Measurements from ENCODE around the gene RPS17. TPM values are rescaled to one million over a fixed set of nuclear protein-coding genes. Genes with fewer than 3 reads are reported as not detected.

Gene RPS17
- total and polyA plus RNA-seq, 2 donors (not counting 1 experiment from before 2014, with no cell fraction given): 2,297 to 5,877 TPM

GRCh38 chr15:82567661-82568060 lies 27.4 kb upstream of the RPS17 start:
- Mint-ChIP-seq H3K9me3 (ENCODE audit: insufficient read depth) (no peaks in the 10 kb centered on the region), H3K4me3 (no peak overlapping the region), H3K27ac (no peak overlapping the region), H3K4me1 (no peaks in the 10 kb centered on the region), H3K27me3 (peaks cover 40% of the 10 kb centered on the region)
- H2AFZ ChIP-seq (ENCODE audit: insufficient read depth, low read depth, low read length, poor library complexity, severe bottlenecking): no peak overlapping the region
- no peak overlapping the region for H3K27ac ChIP-seq (ENCODE audit: low read length in 2 of 2)
- ATAC-seq (ENCODE audit: low read depth): no peak
- no peak overlapping the region for H3K4me2 ChIP-seq (replicated peaks; ENCODE audit: low read depth, low read length, poor library complexity, severe bottlenecking)
- no peaks in the 10 kb centered on the region for H3K79me2 ChIP-seq (ENCODE audit: control insufficient read depth, insufficient read depth, low read length)
- H3K9me3 ChIP-seq (ENCODE audit: control extremely low read depth in 1 of 3, control insufficient read depth in 2 of 3, insufficient read depth in 1 of 3, low read length in 2 of 3): no peaks in the 10 kb centered on the region
- H3K4me3 ChIP-seq (ENCODE audit: control extremely low read depth in 1 of 5, extremely low read depth in 1 of 5, insufficient read depth in 1 of 5, low read depth in 2 of 5, low read length in 4 of 5): no peak overlapping the region
- H3K9ac ChIP-seq (ENCODE audit: low read length): no peak overlapping the region
- ChIA-PET POLR2A (no interaction called here), CTCF (no interaction called here)
- WGBS (ENCODE audit: insufficient coverage): 100% methylated on average over 1 of the region's 2 CpGs
- intact Hi-C loops (cut with micrococcal nuclease): no loop called here
- no peaks in the 10 kb centered on the region for H3K36me3 ChIP-seq (replicated peaks in 1 of 2; ENCODE audit: control extremely low read depth in 1 of 2, control insufficient read depth in 1 of 2, extremely low read depth in 1 of 2, insufficient read depth in 2 of 2, low read length in 1 of 2)
- H3K27me3 ChIP-seq (replicated peaks in 1 of 4; ENCODE audit: control extremely low read depth in 1 of 4, control insufficient read depth in 3 of 4, insufficient read depth in 4 of 4, low read length in 3 of 4): peaks cover 0 to 13% (median 6%) of the 10 kb centered on the region in 4 experiments
- H4K20me1 ChIP-seq (ENCODE audit: control insufficient read depth, insufficient read depth, low read length, poor library complexity, severe bottlenecking): no peaks in the 10 kb centered on the region
- no peak for TF ChIP-seq CTCF (IDR thresholded peaks at IDR 0.05)
- no peak for TF ChIP-seq EZH2 (IDR thresholded peaks at IDR 0.05; ENCODE audit: borderline replicate concordance, insufficient read depth, low read depth, low read length, poor library complexity, severe bottlenecking)
- DNase-seq: no peak
- no peaks in the 10 kb centered on the region for H3K4me1 ChIP-seq (ENCODE audit: control insufficient read depth in 2 of 2, insufficient read depth in 2 of 2, low read length in 2 of 2)

- Histone ChIP-seq H3K79me2 (ENCODE audit: control insufficient read depth, insufficient read depth, low read length) (no peaks in the 10 kb centered on the region), H4K20me1 (ENCODE audit: control insufficient read depth, insufficient read depth, low read length, poor library complexity, severe bottlenecking) (no peaks in the 10 kb centered on the region), H3K9ac (ENCODE audit: low read length) (no peak overlapping the region), H3K36me3 (replicated peaks in 1 of 2; ENCODE audit: control extremely low read depth in 1 of 2, control insufficient read depth in 1 of 2, extremely low read depth in 1 of 2, insufficient read depth in 2 of 2, low read length in 1 of 2) (no peaks in the 10 kb centered on the region), H3K9me3 (ENCODE audit: control extremely low read depth in 1 of 3, control insufficient read depth in 2 of 3, insufficient read depth in 1 of 3, low read length in 2 of 3) (no peaks in the 10 kb centered on the region), H2AFZ (ENCODE audit: insufficient read depth, low read depth, low read length, poor library complexity, severe bottlenecking) (no peak overlapping the region), H3K4me1 (ENCODE audit: control insufficient read depth in 2 of 2, insufficient read depth in 2 of 2, low read length in 2 of 2) (no peaks in the 10 kb centered on the region), H3K4me3 (ENCODE audit: control extremely low read depth in 1 of 5, extremely low read depth in 1 of 5, insufficient read depth in 1 of 5, low read depth in 2 of 5, low read length in 4 of 5) (no peak overlapping the region), H3K27ac (ENCODE audit: low read length in 2 of 2) (no peak overlapping the region), H3K4me2 (replicated peaks; ENCODE audit: low read depth, low read length, poor library complexity, severe bottlenecking) (no peak overlapping the region), H3K27me3 (replicated peaks in 1 of 4; ENCODE audit: control extremely low read depth in 1 of 4, control insufficient read depth in 3 of 4, insufficient read depth in 4 of 4, low read length in 3 of 4) (peaks cover 0 to 13% (median 4%) of the 10 kb centered on the region in 4 experiments)
- ChIA-PET POLR2A (no interaction called here), CTCF (no interaction called here)
- no CpG with 5 or more reads among the region's 1 CpG for WGBS (ENCODE audit: insufficient coverage)
- no peaks in the 10 kb centered on the region for H3K4me1 Mint-ChIP-seq
- peaks cover 35% of the 10 kb centered on the region for H3K27me3 Mint-ChIP-seq
- DNase-seq: no peak
- TF ChIP-seq CTCF (IDR thresholded peaks at IDR 0.05) (no peak), EZH2 (IDR thresholded peaks at IDR 0.05; ENCODE audit: borderline replicate concordance, insufficient read depth, low read depth, low read length, poor library complexity, severe bottlenecking) (no peak)
- intact Hi-C loops (cut with micrococcal nuclease): no loop called here
- no peak overlapping the region for H3K4me3 Mint-ChIP-seq
- ATAC-seq (ENCODE audit: low read depth): no peak
- no peaks in the 10 kb centered on the region for H3K9me3 Mint-ChIP-seq (ENCODE audit: insufficient read depth)
- no peak overlapping the region for H3K27ac Mint-ChIP-seq
Measured at GRCh38 chr15:82566690-82567089, 26.4 kb upstream of the RPS17 start.

Measured in B cell (primary cell).